ENCODE measurements around the gene MARCKS.

MARCKS gene

GRCh38 chr6:113856625-113857555 lies at the start of gene MARCKS:
Gene MARCKS (plus strand): TSS chr6:113857345. CDS start chr6:113857746, 401 bp downstream.
- Mint-ChIP-seq H3K36me3 (peaks cover 3% of the 10 kb centered on the region), H3K4me3 (no peak within 1 kb of the TSS), H3K27ac (peak within 1 kb of the TSS; percentile 79), H3K4me1 (peaks cover 16% of the 10 kb centered on the region), H3K27me3 (peaks cover 49% of the 10 kb centered on the region), H3K9me3 (peaks cover 10% of the 10 kb centered on the region)

GRCh38 chr6:113809826-113810225 lies 47.3 kb upstream of the MARCKS start:
- Mint-ChIP-seq H3K4me1 (peaks cover 5% of the 10 kb centered on the region), H3K27ac (no peak overlapping the region), H3K4me3 (no peak overlapping the region), H3K36me3 (no peaks in the 10 kb centered on the region), H3K9me3 (no peaks in the 10 kb centered on the region), H3K27me3 (peaks cover 2% of the 10 kb centered on the region)

DNA sequence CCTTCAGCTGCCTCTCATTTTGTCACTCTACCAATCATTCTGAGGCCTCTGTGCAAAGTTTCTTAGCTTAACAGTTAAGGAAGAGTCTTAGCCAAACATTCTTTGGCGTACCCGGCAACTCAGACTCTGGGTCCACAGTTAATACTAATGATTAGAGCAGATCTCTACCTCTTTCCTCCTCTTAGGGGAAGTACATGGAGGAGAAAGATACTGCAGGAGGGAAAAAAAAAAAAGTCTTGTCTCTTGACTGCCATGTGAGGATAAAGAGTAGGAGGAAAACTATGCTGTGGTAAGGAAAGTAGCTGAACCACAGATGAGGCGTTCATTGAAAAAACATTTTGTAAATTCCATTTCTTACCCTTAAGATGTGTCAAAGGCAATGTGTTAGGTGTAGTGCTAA lies 44.0 kb upstream of the MARCKS start:
- no peaks in the 10 kb centered on the region for H3K36me3 Mint-ChIP-seq
- H3K4me1 Mint-ChIP-seq = peaks cover 5% of the 10 kb centered on the region
- peaks cover 7% of the 10 kb centered on the region for H3K27me3 Mint-ChIP-seq
- H3K27ac Mint-ChIP-seq = no peak overlapping the region
- H3K9me3 Mint-ChIP-seq = no peaks in the 10 kb centered on the region
- no peak overlapping the region for H3K4me3 Mint-ChIP-seq

- Mint-ChIP-seq H3K36me3 (no peaks in the 10 kb centered on the region), H3K4me1 (no peaks in the 10 kb centered on the region), H3K27me3 (peaks cover 9% of the 10 kb centered on the region), H3K9me3 (no peaks in the 10 kb centered on the region), H3K27ac (no peak overlapping the region), H3K4me3 (no peak overlapping the region)
Observed at GRCh38 chr6:113818578-113818977, 38.6 kb upstream of the MARCKS start.

- Mint-ChIP-seq H3K36me3 (no peaks in the 10 kb centered on the region), H3K9me3 (no peaks in the 10 kb centered on the region), H3K4me3 (no peak overlapping the region), H3K27ac (no peak overlapping the region), H3K27me3 (peaks cover 11% of the 10 kb centered on the region), H3K4me1 (no peaks in the 10 kb centered on the region)
Observed at GRCh38 chr6:113819169-113819830, 37.8 kb upstream of the MARCKS start.

GRCh38 chr6:113820761-113821160 lies 36.4 kb upstream of the MARCKS start:
- Mint-ChIP-seq H3K27me3 (peaks cover 9% of the 10 kb centered on the region), H3K4me3 (no peak overlapping the region), H3K9me3 (no peaks in the 10 kb centered on the region), H3K4me1 (no peaks in the 10 kb centered on the region), H3K27ac (no peak overlapping the region), H3K36me3 (no peaks in the 10 kb centered on the region)

- H3K4me1 Mint-ChIP-seq = no peaks in the 10 kb centered on the region
- no peak overlapping the region for H3K27ac Mint-ChIP-seq
- H3K9me3 Mint-ChIP-seq = no peaks in the 10 kb centered on the region
- H3K36me3 Mint-ChIP-seq = no peaks in the 10 kb centered on the region
- peaks cover 6% of the 10 kb centered on the region for H3K27me3 Mint-ChIP-seq
- no peak overlapping the region for H3K4me3 Mint-ChIP-seq
Observed at GRCh38 chr6:113821445-113821844, 35.7 kb upstream of the MARCKS start.

GRCh38 chr6:113823916-113824315 lies 33.2 kb upstream of the MARCKS start:
- Mint-ChIP-seq H3K4me1 (no peaks in the 10 kb centered on the region), H3K27ac (no peak overlapping the region), H3K36me3 (no peaks in the 10 kb centered on the region), H3K4me3 (no peak overlapping the region), H3K9me3 (no peaks in the 10 kb centered on the region), H3K27me3 (peaks cover 6% of the 10 kb centered on the region)

DNA sequence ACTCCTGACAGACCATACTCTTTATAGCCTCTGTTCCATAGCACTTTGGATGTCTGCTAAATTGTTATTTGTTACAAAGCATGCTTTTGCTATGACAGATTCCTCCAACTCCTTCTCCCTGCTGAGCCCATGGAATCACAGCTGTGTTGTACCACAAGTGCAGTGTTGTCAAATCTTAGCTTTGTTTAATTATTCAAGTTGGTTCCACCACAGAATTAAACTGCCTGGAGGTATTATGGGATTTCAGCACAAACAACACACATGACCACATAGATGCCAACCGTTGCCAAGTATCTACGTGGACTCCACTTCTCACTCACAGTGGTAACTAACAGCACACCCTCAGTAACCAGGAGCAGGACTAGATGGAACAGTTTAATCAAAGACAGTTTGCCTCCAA lies 32.7 kb upstream of the MARCKS start:
- Mint-ChIP-seq H3K4me3 (no peak overlapping the region), H3K9me3 (no peaks in the 10 kb centered on the region), H3K27ac (no peak overlapping the region), H3K27me3 (peaks cover 7% of the 10 kb centered on the region), H3K36me3 (no peaks in the 10 kb centered on the region), H3K4me1 (no peaks in the 10 kb centered on the region)

- Mint-ChIP-seq H3K36me3 (no peaks in the 10 kb centered on the region), H3K4me3 (no peak overlapping the region), H3K27me3 (peaks cover 11% of the 10 kb centered on the region), H3K9me3 (no peaks in the 10 kb centered on the region), H3K27ac (no peak overlapping the region), H3K4me1 (no peaks in the 10 kb centered on the region)
Observed at GRCh38 chr6:113824866-113825265, 32.3 kb upstream of the MARCKS start.

DNA sequence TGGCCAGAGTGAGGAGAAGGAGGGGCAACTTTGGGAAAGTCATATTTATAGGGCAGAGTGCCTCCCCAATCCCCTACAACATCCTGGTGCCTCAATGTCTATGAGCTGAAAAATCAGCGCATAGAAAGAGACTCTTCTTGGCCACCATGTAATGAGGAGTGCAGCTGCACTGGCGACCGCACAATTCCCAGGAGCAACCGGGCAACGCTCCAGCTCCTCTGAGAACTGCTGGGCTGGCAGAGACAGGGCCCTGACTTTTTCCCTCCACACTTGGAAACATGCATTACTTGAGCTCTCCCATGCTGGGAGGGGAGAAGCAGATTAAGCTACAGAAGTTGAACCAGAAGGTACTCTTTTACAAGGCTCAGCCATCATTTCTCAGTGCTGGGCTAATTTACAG lies 31.4 kb upstream of the MARCKS start:
- no peak overlapping the region for H3K27ac Mint-ChIP-seq
- no peaks in the 10 kb centered on the region for H3K36me3 Mint-ChIP-seq
- no peaks in the 10 kb centered on the region for H3K9me3 Mint-ChIP-seq
- H3K4me3 Mint-ChIP-seq = no peak overlapping the region
- no peaks in the 10 kb centered on the region for H3K4me1 Mint-ChIP-seq
- peaks cover 11% of the 10 kb centered on the region for H3K27me3 Mint-ChIP-seq

- Mint-ChIP-seq H3K9me3 (no peaks in the 10 kb centered on the region), H3K4me1 (no peaks in the 10 kb centered on the region), H3K4me3 (no peak overlapping the region), H3K36me3 (no peaks in the 10 kb centered on the region), H3K27ac (no peak overlapping the region), H3K27me3 (peaks cover 13% of the 10 kb centered on the region)
Observed at GRCh38 chr6:113828984-113829695, 28.0 kb upstream of the MARCKS start.

DNA sequence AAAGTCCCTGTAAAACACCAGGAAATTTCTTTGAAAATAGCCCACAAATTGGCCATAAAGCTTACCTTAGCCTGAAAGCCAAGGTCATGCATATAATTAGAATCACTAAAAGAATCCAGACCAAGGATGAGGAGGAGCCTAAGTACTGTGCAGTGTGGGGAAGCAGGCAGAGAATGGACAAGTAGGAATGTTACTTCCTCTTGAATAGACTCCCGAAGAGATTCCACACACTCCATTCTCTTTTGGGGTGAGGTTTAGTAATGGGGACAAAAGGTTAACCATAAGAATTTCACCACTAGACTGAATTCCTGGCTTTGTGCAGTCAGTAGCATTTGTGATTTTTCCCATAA lies 27.5 kb upstream of the MARCKS start:
- Mint-ChIP-seq H3K4me3 (no peak overlapping the region), H3K27ac (no peak overlapping the region), H3K36me3 (no peaks in the 10 kb centered on the region), H3K27me3 (peaks cover 12% of the 10 kb centered on the region), H3K4me1 (no peaks in the 10 kb centered on the region), H3K9me3 (no peaks in the 10 kb centered on the region)

- no peak overlapping the region for H3K4me3 Mint-ChIP-seq
- H3K9me3 Mint-ChIP-seq = no peaks in the 10 kb centered on the region
- peaks cover 12% of the 10 kb centered on the region for H3K27me3 Mint-ChIP-seq
- H3K4me1 Mint-ChIP-seq = no peaks in the 10 kb centered on the region
- H3K27ac Mint-ChIP-seq = no peak overlapping the region
- no peaks in the 10 kb centered on the region for H3K36me3 Mint-ChIP-seq
Observed at GRCh38 chr6:113830140-113830539, 27.0 kb upstream of the MARCKS start.

- no peaks in the 10 kb centered on the region for H3K9me3 Mint-ChIP-seq
- peaks cover 12% of the 10 kb centered on the region for H3K27me3 Mint-ChIP-seq
- no peak overlapping the region for H3K27ac Mint-ChIP-seq
- H3K36me3 Mint-ChIP-seq = no peaks in the 10 kb centered on the region
- H3K4me3 Mint-ChIP-seq = no peak overlapping the region
- H3K4me1 Mint-ChIP-seq = no peaks in the 10 kb centered on the region
Observed at GRCh38 chr6:113833537-113833936, 23.6 kb upstream of the MARCKS start.

GRCh38 chr6:113837170-113837569 lies 20.0 kb upstream of the MARCKS start:
- Mint-ChIP-seq H3K4me1 (no peaks in the 10 kb centered on the region), H3K27me3 (peaks cover 10% of the 10 kb centered on the region), H3K9me3 (no peaks in the 10 kb centered on the region), H3K27ac (no peak overlapping the region), H3K4me3 (no peak overlapping the region), H3K36me3 (no peaks in the 10 kb centered on the region)

Measured in activated naive CD4-positive, alpha-beta T cell treated with anti-CD3 and anti-CD28 coated beads, Interleukin-2, amount 50 U/mL, for 24 hours (primary cell).